Dedifferentiated amniotic fluid mesenchymal stem cell (primary cell): ENCODE results near the gene FPGT.
"Not testable (repeated sequence)": the region's sequence is repeated elsewhere in the genome, so short reads cannot be mapped to it uniquely, and the experiment has no call there.

Experiments used
- DNase-seq: peaks from one replicate; pipeline ENCODE4 v3.0.0-alpha.2; 2016; ENCODE audit errors: extremely low spot score

FPGT gene

DNA sequence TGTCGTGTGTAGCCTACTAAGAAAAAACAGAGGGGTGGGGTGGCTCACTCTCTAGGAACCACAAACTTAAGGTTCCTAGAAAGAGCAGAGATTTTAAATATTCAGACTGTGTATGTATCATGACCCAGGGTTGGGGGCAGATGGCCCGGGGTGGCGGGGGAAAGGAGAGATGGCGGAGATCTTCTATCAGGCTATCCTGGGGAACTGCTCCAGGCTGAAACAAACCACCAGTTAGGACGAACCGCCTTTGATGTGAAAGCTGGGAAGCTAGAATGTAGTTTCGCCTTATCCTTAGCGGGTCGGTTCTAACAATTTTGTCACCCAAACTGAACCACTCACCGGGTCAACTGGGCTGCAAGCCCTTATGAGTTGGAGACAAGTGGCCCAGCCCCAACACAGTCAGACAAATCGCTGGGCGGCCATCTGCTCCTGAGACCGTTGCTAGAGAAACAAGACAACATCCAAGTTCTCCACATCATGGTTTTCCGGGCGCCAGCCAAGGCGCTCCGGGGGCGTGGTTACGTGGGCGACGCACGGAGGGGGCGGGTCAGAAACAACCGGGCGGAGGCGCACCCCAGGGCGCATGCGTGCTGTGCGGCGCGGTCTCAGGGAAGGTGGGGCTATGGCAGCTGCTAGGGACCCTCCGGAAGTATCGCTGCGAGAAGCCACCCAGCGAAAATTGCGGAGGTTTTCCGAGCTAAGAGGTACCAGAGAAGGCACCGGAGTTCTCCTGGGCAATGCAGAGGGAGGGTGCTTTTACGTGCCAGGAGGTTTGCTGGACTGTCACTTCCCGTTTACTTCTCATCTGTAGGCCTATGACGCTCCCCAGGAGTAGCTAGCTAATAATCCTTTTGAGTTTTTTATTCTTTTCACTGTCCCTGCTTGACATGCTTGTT lies at the start of gene FPGT, which contains the start of gene LRRIQ3:
Gene FPGT, plus strand, starts transcription at position 586 of the 896 bp plus-strand sequence. Its CDS starts 37 bp downstream, at position 623.
Gene LRRIQ3, minus strand, starts transcription at position 520 of the 896 bp plus-strand sequence. CDS start 14,492 bp downstream, outside the sequence.
- peak; percentile 92 for DNase-seq

DNA sequence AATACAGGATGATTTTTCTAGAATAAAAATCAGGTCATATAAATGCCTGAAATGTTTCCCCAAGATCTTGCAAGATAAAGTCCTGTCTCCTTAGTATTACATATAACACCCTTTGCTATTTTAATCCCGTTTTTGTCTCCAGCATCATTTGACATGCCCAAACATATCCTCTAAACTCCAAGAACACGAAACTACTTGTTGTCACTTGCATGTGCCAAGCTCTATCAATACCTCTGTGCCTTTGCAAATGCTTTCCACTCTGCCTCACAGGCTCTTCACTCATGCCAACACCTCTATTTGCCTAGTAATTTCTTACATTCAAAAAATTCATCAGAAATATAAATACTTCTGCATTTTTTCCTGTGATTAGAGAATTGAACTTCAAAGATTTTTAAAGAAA lies 38.0 kb upstream of the FPGT start:
- no peak for DNase-seq

- no peak for DNase-seq
Measured at GRCh38 chr1:74161497-74161896, 36.5 kb upstream of the FPGT start.

GRCh38 chr1:74162333-74162732 lies 35.7 kb upstream of the FPGT start:
- DNase-seq = no peak

DNA sequence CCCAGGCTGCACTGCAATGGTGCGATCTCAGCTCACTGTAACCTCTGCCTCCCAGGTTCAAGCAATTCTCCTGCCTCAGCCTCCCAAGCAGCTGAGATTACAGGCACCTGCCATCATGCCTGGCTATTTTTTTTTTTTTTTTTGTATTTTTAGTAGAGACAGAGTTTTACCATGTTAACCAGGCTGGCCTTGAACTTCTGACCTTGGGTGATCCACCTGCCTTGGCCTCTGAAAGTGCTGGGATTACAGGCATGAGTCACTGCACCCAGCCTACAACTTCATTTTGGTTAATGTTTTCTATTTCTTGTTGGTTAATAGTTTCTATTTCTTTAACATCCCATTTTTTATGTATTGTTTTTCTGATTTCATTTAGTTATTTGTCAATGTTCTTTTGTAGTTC lies 23.6 kb upstream of the FPGT start:
- DNase-seq = not testable (repeated sequence)

GRCh38 chr1:74180490-74180889 lies 17.6 kb upstream of the FPGT start:
- DNase-seq = no peak

DNA sequence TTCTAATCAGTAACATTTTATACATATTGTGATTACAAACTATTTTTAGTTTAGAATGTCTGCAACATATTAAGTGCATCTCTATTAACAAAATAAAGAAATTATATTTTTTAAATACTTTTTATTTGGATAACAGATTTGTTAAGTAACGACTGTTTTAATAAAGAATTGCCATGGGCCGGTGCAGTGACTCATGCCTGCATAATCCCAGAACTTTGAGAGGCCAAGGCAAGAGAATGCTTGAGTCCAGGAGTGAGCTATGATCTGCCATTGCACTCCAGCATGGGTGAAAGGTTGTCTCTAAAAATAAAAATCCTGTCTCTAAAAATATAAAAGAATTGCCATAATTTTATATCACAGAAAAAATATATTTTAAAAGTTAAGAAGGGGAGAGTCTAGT lies 4.1 kb upstream of the FPGT start:
- DNase-seq = no peak

- no peak for DNase-seq
Measured at GRCh38 chr1:74195339-74195738, 2.7 kb upstream of the FPGT start.

GRCh38 chr1:74197255-74197654 lies 787 bp upstream of the FPGT start:
- DNase-seq = no peak

GRCh38 chr1:74199504-74199903 lies 1.5 kb downstream of the FPGT start:
- no peak for DNase-seq

GRCh38 chr1:74205266-74205665 lies 7.2 kb downstream of the FPGT start:
- DNase-seq = peak; percentile 71

GRCh38 chr1:74215229-74215628 lies 17.2 kb downstream of the FPGT start:
- DNase-seq = no peak

GRCh38 chr1:74222701-74223100 lies 24.7 kb downstream of the FPGT start:
- DNase-seq = no peak

DNA sequence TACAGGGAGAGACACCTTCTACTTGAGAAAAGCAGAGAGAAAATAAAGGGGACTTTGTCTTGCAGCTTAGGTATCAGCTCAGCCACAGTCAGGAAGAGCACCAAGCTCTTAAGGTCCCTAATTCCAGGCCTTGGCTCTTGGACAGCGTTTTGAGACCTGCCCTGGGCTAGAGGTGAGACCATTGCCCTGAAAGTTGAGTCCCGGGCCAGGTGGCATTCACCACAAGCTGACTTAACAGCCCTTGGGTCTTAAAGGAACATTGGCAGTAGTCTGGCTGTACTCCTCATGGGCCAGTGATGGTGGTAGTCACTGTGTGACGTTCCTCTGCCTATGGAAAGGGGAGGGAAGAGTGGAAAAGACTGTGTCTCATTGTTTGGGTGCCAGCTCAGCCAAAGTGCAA lies 25.4 kb downstream of the FPGT start:
- no peak for DNase-seq

DNA sequence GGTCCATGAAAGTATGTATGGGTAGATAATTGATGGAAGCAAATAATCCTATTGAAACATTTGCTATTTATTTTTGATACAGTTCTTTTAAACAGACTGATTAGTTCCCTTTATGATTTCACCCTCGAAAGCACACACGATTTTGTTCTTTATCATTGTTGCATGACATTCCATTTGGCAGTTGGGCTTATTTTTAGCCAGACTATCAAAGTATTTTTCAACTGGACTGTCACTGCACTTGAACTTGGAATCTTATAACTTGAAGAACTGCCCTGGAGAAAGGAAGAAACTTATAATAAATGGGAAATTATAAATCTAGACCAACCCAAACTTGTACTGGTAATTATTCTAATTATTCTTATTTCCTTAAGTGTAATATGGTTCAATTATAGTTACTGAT lies 37.1 kb downstream of the FPGT start, which contains the start of gene TNNI3K:
Gene TNNI3K, plus strand, starts transcription at position 235 of the 400 bp plus-strand sequence. Its CDS starts 65 bp downstream, at position 300.
- no peak for DNase-seq

GRCh38 chr1:74236440-74236839 lies 38.4 kb downstream of the FPGT start:
- DNase-seq = no peak

DNA sequence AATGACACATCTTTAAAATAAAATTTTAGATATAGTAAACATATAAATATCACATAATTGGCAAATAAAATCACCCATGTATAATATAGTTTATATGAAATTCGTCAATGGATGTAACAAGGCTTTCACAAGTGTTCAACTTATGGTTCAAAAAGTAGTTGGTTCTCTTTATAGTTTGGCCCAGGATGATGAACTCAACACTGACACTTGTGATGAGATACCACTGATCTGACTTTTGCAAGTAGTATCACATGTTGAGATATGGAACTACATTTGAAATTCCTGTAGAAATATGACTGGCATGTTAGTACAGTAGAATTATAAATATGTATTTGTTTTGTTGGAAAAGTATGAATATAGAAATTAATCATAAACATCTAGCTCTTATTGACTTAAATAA lies 39.0 kb downstream of the FPGT start:
- no peak for DNase-seq

DNA sequence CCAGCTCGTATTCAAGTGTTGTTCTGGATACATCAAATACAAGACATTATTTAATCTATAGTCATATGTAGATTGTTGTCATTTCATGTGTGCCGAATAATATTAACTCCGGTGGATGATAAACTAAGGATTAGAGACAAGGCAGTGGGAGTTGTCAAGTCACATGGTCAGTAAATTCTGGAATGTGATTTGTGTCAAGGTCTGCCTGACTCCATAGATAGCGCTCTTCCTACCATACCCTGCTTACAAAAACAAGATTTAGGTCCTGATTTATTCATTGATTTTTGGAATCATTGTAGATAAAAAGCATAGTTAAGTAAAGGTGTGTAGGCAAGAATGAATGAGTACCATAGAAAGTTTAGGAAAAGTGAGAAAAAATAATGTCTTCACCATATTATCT lies 39.7 kb downstream of the FPGT start:
- DNase-seq = no peak

DNA sequence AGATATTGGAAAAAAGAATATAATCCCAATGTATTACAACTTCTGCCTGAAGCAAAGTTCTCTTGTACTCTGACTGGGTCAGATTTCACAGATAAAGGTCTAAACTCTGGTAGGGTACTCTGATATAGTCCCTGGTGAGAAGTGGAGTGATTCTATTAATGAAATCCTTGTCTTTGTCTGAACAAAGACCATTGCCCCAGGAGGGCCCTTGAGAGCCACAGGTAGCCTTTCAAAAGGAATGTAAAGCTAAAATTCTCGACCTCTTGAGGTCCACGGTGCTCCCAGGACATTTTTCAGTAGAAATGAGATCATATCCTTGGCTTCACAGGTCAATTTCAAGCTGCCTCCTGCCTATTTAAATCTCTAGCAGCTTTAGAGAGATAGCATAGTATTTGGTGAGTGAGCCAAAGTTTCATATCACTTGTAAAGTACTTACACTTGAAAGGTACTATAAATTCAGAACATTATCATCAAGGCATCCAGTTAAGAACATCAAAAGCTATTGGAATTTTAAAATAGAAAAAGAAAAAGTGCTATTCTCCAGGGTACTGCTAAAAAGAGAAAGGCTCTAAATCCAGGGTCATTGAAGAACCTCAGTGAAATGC lies 47.2 kb downstream of the FPGT start:
- DNase-seq = no peak

GRCh38 chr1:74246315-74246714 lies 48.3 kb downstream of the FPGT start:
- no peak for DNase-seq

GRCh38 chr1:74247881-74248528 lies 50.0 kb downstream of the FPGT start:
- no peak for DNase-seq

GRCh38 chr1:74253243-74253824 lies 55.3 kb downstream of the FPGT start:
- DNase-seq = not testable (repeated sequence)
